K562 (cell line): ENCODE measurements around the gene CRY2. TPM values are rescaled to one million over a fixed set of nuclear protein-coding genes. Genes with fewer than 3 reads are reported as not detected.
A peak's percentile ranks its signal among the peaks of the same experiment; 100 is the strongest.

Experiments used
- ATAC-seq: fragments of 200-7000 bp; cut with Tn5 transposase; 3 replicates; pipeline ENCODE4 v1.9.1; 2020; ENCODE audit warnings: moderate library complexity
- BruUV-seq: library from RNA; stranded (reverse); fragments of 400-500 nt; replicated peaks from 2 replicates; lab custom pipeline; 2021; lab: Mats Ljungman, UMichigan
- CTCF ChIA-PET: fragments of 300-600 bp; formaldehyde crosslinking; extraction: SDS; loops from one replicate; lab custom pipeline; 2021; ENCODE audit warnings: low intra/inter-chr PET ratio; lab: Yijun Ruan, JAX
- POLR2A ChIA-PET: fragments of 300-600, 350-650 bp; sonication (Branson Sonifier 250); formaldehyde crosslinking; extraction: SDS; loops from one replicate; lab custom pipeline; 2021; ENCODE audit warnings: antibody characterized with exemption, inconsistent platforms; lab: Yijun Ruan, JAX
- DNase-seq, 4 experiments: peaks; one replicate each; pipeline versions ENCODE4 v3.0.0 to v3.0.0-alpha.2; 2011 to 2018; ENCODE audit warnings: low spot score in 3 of 4, mixed read lengths in 3 of 4; ENCODE audit errors: extremely low read depth in 1 of 4
- FAIRE-seq: peaks from 2 replicates; lab custom pipeline; 2011; peaks lifted over from hg19 to GRCh38; lab: Jason Lieb, UNC
- H2AFZ ChIP-seq: 2 replicates; pipeline ENCODE4 v1.6.0; 2011; ENCODE audit warnings: low read depth, low read length, control low read depth, inconsistent platforms
- H3K27ac ChIP-seq: fragments of 200-600 bp; 3 replicates; pipeline ENCODE4 v1.8.0; 2011; ENCODE audit warnings: low read depth, mild to moderate bottlenecking, control low read depth, inconsistent platforms, low read length, moderate library complexity, mixed read lengths; ENCODE audit errors: extremely low read depth
- H3K27me3 ChIP-seq, 2 experiments: fragments of 300-600 bp in 1 of 2; 2 replicates in 1 of 2; 3 replicates in 1 of 2; pipeline versions ENCODE4 v1.6.0 to v1.8.0; 2011; ENCODE audit warnings: inconsistent platforms in 2 of 2, low read length in 2 of 2, mild to moderate bottlenecking in 1 of 2, mixed read lengths in 1 of 2, moderate library complexity in 1 of 2; ENCODE audit not compliant: control insufficient read depth in 2 of 2, insufficient read depth in 2 of 2
- H3K36me3 ChIP-seq: fragments of 300-600 bp; 3 replicates; pipeline ENCODE4 v1.8.0; 2011; ENCODE audit warnings: mild to moderate bottlenecking, low read length, inconsistent platforms; ENCODE audit not compliant: control insufficient read depth, insufficient read depth
- H3K4me1 ChIP-seq, 2 experiments: fragments of 200-600 bp in 1 of 2; replicated peaks in 1 of 2; 2 replicates in 1 of 2; 3 replicates in 1 of 2; pipeline versions ENCODE4 v1.5.1 to v1.8.0; 2011; ENCODE audit warnings: inconsistent platforms in 2 of 2, low read length in 2 of 2, mild to moderate bottlenecking in 1 of 2, mixed read lengths in 1 of 2, moderate library complexity in 1 of 2; ENCODE audit not compliant: control insufficient read depth in 2 of 2, insufficient read depth in 2 of 2
- H3K4me2 ChIP-seq: 2 replicates; pipeline ENCODE4 v1.6.1; 2011; ENCODE audit warnings: low read length, control low read depth, inconsistent platforms, mixed read lengths; ENCODE audit not compliant: insufficient read depth
- H3K4me3 ChIP-seq: fragments of 200-600 bp; sonication (generic), shearing (Covaris generic); 2 replicates; pipeline ENCODE4 v1.5.1; 2016; ENCODE audit warnings: control low read depth, inconsistent platforms
- H3K79me2 ChIP-seq: fragments of 200-600 bp; 3 replicates; pipeline ENCODE4 v1.8.0; 2011; ENCODE audit warnings: low read length, inconsistent platforms; ENCODE audit not compliant: control insufficient read depth, insufficient read depth
- H3K9ac ChIP-seq, 2 experiments: 2 replicates each; pipeline versions ENCODE4 v1.6.0 to v1.6.1; 2011; ENCODE audit warnings: low read depth in 2 of 2, low read length in 2 of 2, control low read depth in 1 of 2, inconsistent platforms in 1 of 2, mild to moderate bottlenecking in 1 of 2, mixed read lengths in 1 of 2; ENCODE audit not compliant: insufficient read depth in 1 of 2
- H3K9me1 ChIP-seq: one replicate; pipeline ENCODE4 v1.6.0; 2011; ENCODE audit warnings: inconsistent platforms, mild to moderate bottlenecking, low read length, moderate library complexity; ENCODE audit not compliant: control insufficient read depth, insufficient read depth
- H3K9me3 ChIP-seq: replicated peaks from 2 replicates; pipeline ENCODE4 v1.5.1; 2011; ENCODE audit warnings: low read depth, low read length, inconsistent platforms; ENCODE audit not compliant: control insufficient read depth, insufficient read depth
- H4K20me1 ChIP-seq: replicated peaks from 2 replicates; pipeline ENCODE4 v1.6.1; 2011; ENCODE audit warnings: low read length, inconsistent platforms, mixed read lengths; ENCODE audit not compliant: control insufficient read depth, insufficient read depth
- MXI1 ChIP-seq: IDR thresholded peaks from 2 replicates; pipeline ENCODE4 v1.6.1; 2011; ENCODE audit warnings: low read depth, mild to moderate bottlenecking, improper control_type of control experiment, low read length
- NFIC ChIP-seq: fragments of 450-650 bp; IDR thresholded peaks from 2 replicates; pipeline ENCODE4 v1.6.1; 2017; ENCODE audit warnings: mild to moderate bottlenecking, inconsistent platforms
- POLR2AphosphoS2 ChIP-seq: IDR thresholded peaks from 2 replicates; pipeline ENCODE4 v1.6.1; 2012; ENCODE audit warnings: low read length, improper control_type of control experiment
- POLR2G ChIP-seq: fragments of 200-400 bp; formaldehyde crosslinking; IDR thresholded peaks from 2 replicates; pipeline ENCODE4 v1.6.1; 2017; ENCODE audit warnings: low read depth, mild to moderate bottlenecking, antibody characterized with exemption, low read length, moderate library complexity
- POLR3A ChIP-seq: IDR thresholded peaks from 2 replicates; pipeline ENCODE4 v1.6.1; 2011; ENCODE audit warnings: borderline replicate concordance, mild to moderate bottlenecking, moderate library complexity; ENCODE audit not compliant: insufficient read length, insufficient read depth; ENCODE audit errors: extremely low read depth
- RBFOX2 ChIP-seq: fragments of 200-400 bp; formaldehyde crosslinking; IDR thresholded peaks from 2 replicates; pipeline ENCODE4 v1.6.1; 2017; ENCODE audit warnings: low read depth, mild to moderate bottlenecking, low read length, moderate library complexity
- ZNF24 ChIP-seq: fragments of 450-650 bp; IDR thresholded peaks from 2 replicates; pipeline ENCODE4 v1.6.1; 2016
- ZNF263 ChIP-seq: sonication (generic); formaldehyde crosslinking; IDR thresholded peaks from 2 replicates; pipeline ENCODE4 v1.8.0; 2022; ENCODE audit warnings: mild to moderate bottlenecking, missing genetic modification reagents, borderline replicate concordance
- WGBS: fragments of 100-300 bp; shearing (Covaris generic); methylation state at CpG from one replicate; pipeline ENCODE4 v1.1.6; 2016; ENCODE audit warnings: low coverage, mixed read lengths; ENCODE audit not compliant: insufficient coverage; ENCODE audit errors: missing lambda C conversion rate; 5-methylcytosine and 5-hydroxymethylcytosine counted together
- in situ Hi-C: fragments of 300-500 bp; cut with MboI; formaldehyde crosslinking; loops from 4 replicates; pipeline ENCODE4 v1.15.0; 2018; ENCODE audit warnings: inconsistent platforms, mixed read lengths
- intact Hi-C: fragments of 100-400 bp; cut with micrococcal nuclease; formaldehyde crosslinking; loops from 2 replicates; pipeline ENCODE4 v1.14.2; 2022
- polyA plus RNA-seq, 8 experiments: library from polyadenylated mRNA; depleted of rRNA in 4 of 8; stranded (reverse) in 5 of 8; unstranded in 3 of 8; fragments of >200 nt; fragmentation: Nextera tagmentation in 2 of 8; fragmentation: Illumina TruSeq in 1 of 8; extraction: Ambion mirVana in 2 of 8; extraction: Trizol in 1 of 8; gene quantifications; 2 replicates each; pipeline versions ENCODE4 v1.2.1 to v1.2.3, GENCODE V29; 2011 to 2014; ENCODE audit warnings: inconsistent platforms in 1 of 8, missing spikeins in 1 of 8
- total RNA-seq, 7 experiments: library from RNA; depleted of rRNA in 6 of 7; stranded (reverse); fragments of >200 nt in 6 of 7; fragmentation: Illumina TruSeq in 2 of 7; extraction: Trizol in 2 of 7; gene quantifications; 2 replicates each; pipeline versions ENCODE4 v1.2.1 to v1.2.3, GENCODE V29; 2011 to 2021; ENCODE audit warnings: low replicate concordance in 1 of 7

CRY2 gene
- total and polyA plus RNA-seq, 9 of the 15 experiments (the other 6 are each of a cell fraction or from before 2014, with no cell fraction given) = 2.3 to 23.9 (median 14.8) TPM

DNA sequence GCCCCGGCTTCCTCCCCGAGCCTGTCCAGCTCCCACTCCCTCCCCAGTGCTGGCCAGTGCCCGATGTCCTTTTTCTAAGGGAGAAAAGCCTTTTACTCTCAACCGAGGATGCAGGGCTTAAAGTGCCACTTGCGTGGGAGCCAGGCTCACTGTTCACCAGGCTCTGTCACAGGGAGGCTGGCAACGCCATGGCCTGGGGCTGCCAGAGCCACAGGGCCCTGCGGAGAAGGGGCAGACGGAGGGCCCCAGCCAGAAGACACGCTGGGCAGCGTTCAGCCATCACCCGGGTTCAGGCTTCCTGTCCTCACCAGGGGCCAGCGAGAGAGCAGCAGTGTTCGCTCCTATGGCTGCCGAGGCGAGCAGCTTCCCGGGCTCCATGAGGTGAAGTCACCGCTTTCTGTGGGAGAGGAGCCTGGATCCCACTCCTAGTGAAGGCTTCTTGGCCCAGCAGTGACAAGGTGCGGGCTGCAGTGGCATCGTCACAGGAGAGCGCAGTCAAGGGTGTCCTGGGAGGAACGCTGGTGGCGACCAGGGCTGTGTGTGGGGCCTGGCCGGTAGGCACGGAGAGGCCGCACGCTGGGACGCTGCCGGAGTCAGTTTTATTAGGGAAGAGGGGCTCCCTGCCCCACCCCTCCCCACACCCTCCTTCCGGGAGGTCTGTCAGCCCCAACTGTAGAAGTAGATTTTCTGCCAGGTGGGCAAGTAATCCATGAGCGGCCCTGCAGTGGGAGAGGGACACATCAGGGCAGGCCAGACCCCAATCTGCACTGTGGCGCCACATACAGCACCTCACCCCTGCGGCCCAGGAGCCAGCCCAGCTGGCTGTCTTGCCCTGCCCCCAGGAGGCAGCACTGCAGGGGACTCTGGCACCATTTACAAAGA, 62.6 kb downstream of the CRY2 start:
- no peaks in the 10 kb centered on the region for H3K79me2 ChIP-seq
- no peak for TF ChIP-seq MXI1
- TF ChIP-seq POLR3A = no peak
- 0 out of 2 replicates have a peak, but pooled peaks have one; percentile 1 for TF ChIP-seq POLR2G
- no peak for TF ChIP-seq NFIC
- no peak for TF ChIP-seq POLR2AphosphoS2
- 0 out of 2 replicates have a peak, but pooled peaks have one; percentile 13 for TF ChIP-seq RBFOX2
- TF ChIP-seq ZNF24 = no peak
- no peak for TF ChIP-seq ZNF263
- TF ChIP-seq, all 486 proteins: peak for 2
- Histone ChIP-seq H3K4me2 (no peak overlapping the region), H3K36me3 (peaks cover 35% of the 10 kb centered on the region; the same call in 1 of the 3 replicates), H3K4me3 (no peak overlapping the region), H3K9ac (0 out of 4 replicates have a peak overlapping the region, but pooled peaks of 1 of the 2 experiments have one; percentile 11), H3K27ac (no peak overlapping the region), H3K9me3 (no peaks in the 10 kb centered on the region), H3K9me1 (peaks cover 6% of the 10 kb centered on the region), H2AFZ (no peak overlapping the region), H3K4me1 (peaks cover under 1 to 43% of the 10 kb centered on the region in 2 experiments; a peak in 4 of 5 replicates), H3K27me3 (no peaks in the 10 kb centered on the region), H4K20me1 (0 out of 2 replicates have a peak, but pooled peaks cover 3% of the 10 kb centered on the region)
- DNase-seq = no peak
- ChIA-PET POLR2A (interaction anchor here (0.5 to 1.3 kb wide), 6 partner anchors 8 to 708 kb away, joined by 3 to 6 read pairs (median 4); partner anchors contain the start of genes ATG13 and PEX16), CTCF (no interaction called here)
- no peak for FAIRE-seq
- intact Hi-C loops = no loop called here
- no TSS peak for BruUV-seq
- in situ Hi-C loops = no loop called here
- WGBS = 81% methylated on average over 31 of the region's 32 CpGs
- ATAC-seq = no peak
